Dermis microvascular lymphatic vessel endothelial cell (primary cell): ENCODE results near the gene JAM3. TPM values are rescaled to one million over a fixed set of nuclear protein-coding genes. Genes with fewer than 3 reads are reported as not detected.
"Not testable (repeated sequence)": the region's sequence is repeated elsewhere in the genome, so short reads cannot be mapped to it uniquely, and the experiment has no call there.

Source experiments
- DNase-seq, 2 donors: peaks; one replicate each; pipeline versions ENCODE4 v3.0.0 to v3.0.0-alpha.2; 2010; ENCODE audit warnings: low read depth in 2 of 2
- total RNA-seq: library from RNA; depleted of rRNA; stranded (reverse); fragments of >200 nt; gene quantifications from 2 replicates; pipeline ENCODE4 v1.2.1, GENCODE V29; 2014

JAM3 gene
- total RNA-seq, 1 donor from 2014 or later = 15.8 TPM

DNA sequence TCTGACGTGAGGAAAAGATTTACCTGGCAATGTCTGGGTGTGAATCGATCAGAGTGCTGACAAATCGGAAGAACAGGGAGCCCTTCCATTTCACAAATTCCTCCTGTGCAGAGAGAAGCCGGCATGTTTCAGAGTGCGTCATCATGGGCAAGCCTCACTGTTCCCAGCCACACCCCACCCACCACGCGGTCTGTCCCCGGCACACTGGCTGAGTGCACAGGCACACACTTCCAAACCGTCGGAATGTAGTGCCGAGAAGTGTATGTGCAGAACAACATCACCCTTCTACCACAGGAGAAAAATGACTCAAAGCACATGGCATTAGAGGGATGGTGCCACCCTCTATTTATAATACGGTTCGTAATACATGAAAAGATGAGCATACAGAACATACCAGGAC, 107.4 kb downstream of the JAM3 start:
- DNase-seq = no peak

DNA sequence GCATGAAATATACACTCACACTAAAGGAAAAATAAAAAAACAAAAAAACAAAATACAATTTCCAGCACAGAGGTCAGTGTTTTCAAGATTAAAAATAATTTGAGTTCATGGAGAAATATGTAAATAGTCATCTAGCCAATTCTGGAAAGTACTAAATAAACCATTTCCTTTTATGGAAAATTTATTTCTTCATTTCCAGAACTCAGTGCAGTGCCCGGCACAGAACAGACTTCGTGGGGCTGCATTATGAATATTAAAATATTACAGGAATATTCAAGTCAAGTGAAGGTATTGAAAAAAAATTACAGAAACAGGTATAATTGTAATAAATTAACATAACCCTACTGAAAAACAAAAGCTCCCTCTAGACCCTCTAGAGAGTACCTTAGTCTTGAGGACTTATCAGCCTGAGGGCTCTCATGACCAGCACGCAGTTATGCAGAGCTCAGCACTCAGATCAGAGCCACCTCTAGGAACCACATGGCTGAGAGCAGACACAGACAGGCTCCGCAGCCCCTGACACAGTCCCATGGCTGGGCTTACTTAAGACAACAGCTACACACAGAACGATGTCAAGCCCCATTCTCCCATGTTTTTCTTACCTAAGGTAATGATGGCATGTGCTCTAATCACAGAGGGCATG, 109.3 kb downstream of the JAM3 start:
- no peak for DNase-seq

DNA sequence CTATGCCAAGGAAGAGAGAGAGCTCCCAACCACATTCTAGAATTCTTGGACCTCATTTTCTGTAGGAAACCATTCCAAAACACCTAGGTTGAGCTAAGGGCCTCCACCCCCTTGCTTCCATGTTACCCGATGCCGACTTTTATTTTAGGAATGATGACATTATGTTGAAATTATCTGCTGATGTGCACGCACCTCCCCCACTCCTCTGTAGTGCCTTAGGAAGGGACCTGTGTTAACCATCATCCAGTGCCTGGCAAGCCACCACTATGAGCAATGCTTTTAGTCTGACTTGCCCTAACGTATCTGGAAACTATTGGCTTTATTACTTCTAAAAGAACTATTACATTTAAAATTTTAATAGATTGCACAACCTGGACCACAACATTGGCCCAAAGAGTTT, 112.8 kb downstream of the JAM3 start:
- DNase-seq = no peak

DNA sequence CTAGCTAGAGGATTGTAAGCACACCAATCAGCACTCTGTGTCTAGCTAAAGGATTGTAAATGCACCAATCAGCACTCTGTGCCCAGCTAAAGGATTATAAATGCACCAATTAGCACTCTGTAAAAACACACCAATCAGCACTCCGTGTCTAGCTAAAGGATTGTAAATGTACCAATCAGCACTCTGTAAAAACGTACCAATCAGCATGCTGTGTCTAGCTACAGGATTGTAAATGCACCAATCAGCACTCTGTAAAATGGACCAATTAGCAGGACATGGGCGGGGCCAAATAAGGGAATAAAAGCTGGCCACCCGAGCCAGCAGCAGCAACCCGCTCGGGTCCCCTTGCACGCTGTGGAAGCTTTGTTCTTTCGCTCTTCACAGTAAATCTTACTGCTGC, 119.2 kb downstream of the JAM3 start:
- not testable (repeated sequence) for DNase-seq

DNA sequence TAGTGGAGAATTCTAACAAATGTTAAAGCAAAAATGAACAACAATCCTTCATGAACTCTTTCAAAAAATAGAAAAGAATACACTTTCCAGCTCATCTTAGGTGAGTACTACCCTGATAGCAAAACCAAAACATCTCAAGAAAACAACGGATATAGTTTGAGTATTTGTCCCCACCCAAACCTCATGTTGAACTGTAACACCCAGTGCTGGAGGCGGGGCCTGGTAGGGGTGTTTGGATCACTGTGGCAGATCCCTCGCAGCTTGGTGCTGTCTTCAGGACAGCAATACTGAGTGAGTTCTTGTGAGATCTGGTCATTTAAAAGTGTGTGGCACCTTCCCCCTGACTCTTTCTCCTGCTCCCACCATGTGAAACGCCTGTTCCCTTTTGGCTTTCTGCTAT, 127.9 kb downstream of the JAM3 start:
- DNase-seq = no peak

DNA sequence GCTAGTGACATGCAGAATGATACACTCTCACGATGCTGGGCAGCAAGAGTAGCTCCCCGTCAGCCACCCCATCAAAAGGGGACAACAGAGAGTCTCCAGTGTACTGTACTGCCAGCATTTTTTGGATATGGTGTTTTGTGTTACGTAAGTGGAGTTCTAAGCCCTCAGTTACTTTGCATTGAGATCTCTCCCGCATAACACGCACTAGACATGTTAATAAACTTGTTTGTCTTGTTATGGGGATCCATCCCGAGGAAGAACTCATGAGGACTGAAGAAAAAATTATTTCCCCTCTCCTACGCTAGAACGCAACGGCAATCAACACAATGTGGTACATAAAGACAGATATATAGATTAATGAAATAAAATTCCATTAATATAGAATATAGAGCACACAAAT, 130.7 kb downstream of the JAM3 start:
- DNase-seq = no peak

DNA sequence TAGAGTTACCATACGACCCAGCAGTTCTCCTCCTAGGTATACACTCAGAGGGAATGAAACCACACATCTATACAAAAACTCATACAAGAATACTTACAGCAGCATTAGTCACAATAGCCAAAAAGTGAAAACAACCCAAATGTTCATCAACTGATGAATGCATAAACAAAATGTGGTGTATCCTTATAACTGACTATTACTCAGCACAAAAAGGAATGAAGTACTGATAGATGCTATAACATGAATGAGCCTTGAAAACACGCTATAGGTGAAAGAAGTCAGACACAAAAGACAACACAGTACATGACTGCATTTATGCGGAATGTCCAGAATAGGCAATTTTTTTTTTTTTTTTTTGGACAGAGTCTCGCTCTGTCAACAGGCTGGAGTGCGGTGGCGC, 131.8 kb downstream of the JAM3 start:
- DNase-seq = no peak

Other genes with a start within 250 kb of the JAM3 start
- not detected in 2 replicates for gene SPATA19, start 223.6 kb upstream of the JAM3 start, total RNA-seq
- gene IGSF9B, start 112.1 kb upstream of the JAM3 start, total RNA-seq = not detected in 2 replicates
- 17.8 and 19.0 TPM in 2 replicates for gene NCAPD3, start 154.9 kb downstream of the JAM3 start, total RNA-seq
- gene VPS26B, start 155.6 kb downstream of the JAM3 start, total RNA-seq = 20.4 and 28.1 TPM in 2 replicates
- 43.5 and 52.0 TPM in 2 replicates for gene THYN1, start 184.3 kb downstream of the JAM3 start, total RNA-seq
- gene ACAD8, start 184.5 kb downstream of the JAM3 start, total RNA-seq = 18.4 and 19.8 TPM in 2 replicates
- gene GLB1L3, start 207.3 kb downstream of the JAM3 start, total RNA-seq = not detected in 2 replicates